RWPE2 (cell line): Measurements from ENCODE around the gene TNFRSF14.
A peak's percentile ranks its signal among the peaks of the same experiment; 100 is the strongest.

Source experiments
- ATAC-seq: fragments of 200-7000 bp; cut with Tn5 transposase; 3 replicates; pipeline ENCODE4 v1.9.1; 2021; ENCODE audit warnings: low read depth
- DNase-seq: peaks from one replicate; pipeline ENCODE4 v3.0.0-alpha.2; 2020; ENCODE audit warnings: low spot score
- H3K27ac ChIP-seq: fragments of 450-650 bp; 2 replicates; pipeline ENCODE4 v1.5.1; 2017; ENCODE audit warnings: mild to moderate bottlenecking; ENCODE audit not compliant: poor library complexity, severe bottlenecking
- H3K27me3 ChIP-seq: fragments of 250-450 bp; sonication (Bioruptor Pico); 2 replicates; pipeline ENCODE4 v1.5.1; 2021; ENCODE audit warnings: mild to moderate bottlenecking, moderate library complexity; ENCODE audit not compliant: insufficient read depth, poor library complexity, severe bottlenecking
- H3K36me3 ChIP-seq: fragments of 250-450 bp; sonication (Bioruptor Pico); 2 replicates; pipeline ENCODE4 v1.5.1; 2020; ENCODE audit warnings: low read depth, mild to moderate bottlenecking, moderate library complexity
- H3K4me1 ChIP-seq: fragments of 250-450 bp; sonication (Bioruptor Pico); 2 replicates; pipeline ENCODE4 v1.5.1; 2021; ENCODE audit warnings: mild to moderate bottlenecking, moderate library complexity; ENCODE audit not compliant: insufficient read depth, poor library complexity, severe bottlenecking
- H3K4me3 ChIP-seq: fragments of 250-450 bp; sonication (Bioruptor Pico); 2 replicates; pipeline ENCODE4 v1.5.1; 2021; ENCODE audit warnings: mild to moderate bottlenecking, moderate library complexity; ENCODE audit not compliant: severe bottlenecking
- H3K9me3 ChIP-seq: fragments of 250-450 bp; sonication (Bioruptor Pico); 2 replicates; pipeline ENCODE4 v1.5.1; 2021; ENCODE audit warnings: mild to moderate bottlenecking, moderate library complexity; ENCODE audit not compliant: severe bottlenecking
- TF ChIP-seq, protein P1 (sequence below): fragments of 450-650 bp; IDR thresholded peaks from one replicate; pipeline ENCODE4 v1.5.1; 2017; ENCODE audit warnings: mild to moderate bottlenecking, moderate library complexity; ENCODE audit not compliant: poor library complexity, severe bottlenecking

Gene TNFRSF14

DNA sequence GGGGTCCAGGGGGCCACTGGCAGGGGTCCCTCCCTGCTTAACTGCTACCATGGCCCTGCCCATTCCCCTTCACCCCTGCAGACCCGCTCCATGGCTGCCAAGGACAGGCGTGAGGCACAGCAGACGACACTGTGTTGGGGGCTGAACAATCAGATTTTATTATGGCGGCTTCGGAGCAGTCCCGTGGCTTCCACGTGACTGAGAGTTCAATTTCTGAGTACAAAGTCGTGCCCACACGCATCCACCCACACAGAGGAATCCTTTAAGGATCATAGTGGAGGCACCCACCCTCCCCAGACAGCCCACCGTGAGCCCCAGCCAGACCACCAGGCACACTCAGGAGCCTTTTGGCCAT is 27.6 kb upstream of the TNFRSF14 start:
- Histone ChIP-seq H3K4me1 (peaks cover 34% of the 10 kb centered on the region), H3K9me3 (no peaks in the 10 kb centered on the region), H3K27ac (no peak overlapping the region), H3K36me3 (no peaks in the 10 kb centered on the region; the same call in 1 of the 2 replicates), H3K4me3 (no peak overlapping the region), H3K27me3 (no peaks in the 10 kb centered on the region)
- TF ChIP-seq, protein P1, sequence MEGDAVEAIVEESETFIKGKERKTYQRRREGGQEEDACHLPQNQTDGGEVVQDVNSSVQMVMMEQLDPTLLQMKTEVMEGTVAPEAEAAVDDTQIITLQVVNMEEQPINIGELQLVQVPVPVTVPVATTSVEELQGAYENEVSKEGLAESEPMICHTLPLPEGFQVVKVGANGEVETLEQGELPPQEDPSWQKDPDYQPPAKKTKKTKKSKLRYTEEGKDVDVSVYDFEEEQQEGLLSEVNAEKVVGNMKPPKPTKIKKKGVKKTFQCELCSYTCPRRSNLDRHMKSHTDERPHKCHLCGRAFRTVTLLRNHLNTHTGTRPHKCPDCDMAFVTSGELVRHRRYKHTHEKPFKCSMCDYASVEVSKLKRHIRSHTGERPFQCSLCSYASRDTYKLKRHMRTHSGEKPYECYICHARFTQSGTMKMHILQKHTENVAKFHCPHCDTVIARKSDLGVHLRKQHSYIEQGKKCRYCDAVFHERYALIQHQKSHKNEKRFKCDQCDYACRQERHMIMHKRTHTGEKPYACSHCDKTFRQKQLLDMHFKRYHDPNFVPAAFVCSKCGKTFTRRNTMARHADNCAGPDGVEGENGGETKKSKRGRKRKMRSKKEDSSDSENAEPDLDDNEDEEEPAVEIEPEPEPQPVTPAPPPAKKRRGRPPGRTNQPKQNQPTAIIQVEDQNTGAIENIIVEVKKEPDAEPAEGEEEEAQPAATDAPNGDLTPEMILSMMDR, result no peak
- no peak for ATAC-seq
- no peak for DNase-seq

DNA sequence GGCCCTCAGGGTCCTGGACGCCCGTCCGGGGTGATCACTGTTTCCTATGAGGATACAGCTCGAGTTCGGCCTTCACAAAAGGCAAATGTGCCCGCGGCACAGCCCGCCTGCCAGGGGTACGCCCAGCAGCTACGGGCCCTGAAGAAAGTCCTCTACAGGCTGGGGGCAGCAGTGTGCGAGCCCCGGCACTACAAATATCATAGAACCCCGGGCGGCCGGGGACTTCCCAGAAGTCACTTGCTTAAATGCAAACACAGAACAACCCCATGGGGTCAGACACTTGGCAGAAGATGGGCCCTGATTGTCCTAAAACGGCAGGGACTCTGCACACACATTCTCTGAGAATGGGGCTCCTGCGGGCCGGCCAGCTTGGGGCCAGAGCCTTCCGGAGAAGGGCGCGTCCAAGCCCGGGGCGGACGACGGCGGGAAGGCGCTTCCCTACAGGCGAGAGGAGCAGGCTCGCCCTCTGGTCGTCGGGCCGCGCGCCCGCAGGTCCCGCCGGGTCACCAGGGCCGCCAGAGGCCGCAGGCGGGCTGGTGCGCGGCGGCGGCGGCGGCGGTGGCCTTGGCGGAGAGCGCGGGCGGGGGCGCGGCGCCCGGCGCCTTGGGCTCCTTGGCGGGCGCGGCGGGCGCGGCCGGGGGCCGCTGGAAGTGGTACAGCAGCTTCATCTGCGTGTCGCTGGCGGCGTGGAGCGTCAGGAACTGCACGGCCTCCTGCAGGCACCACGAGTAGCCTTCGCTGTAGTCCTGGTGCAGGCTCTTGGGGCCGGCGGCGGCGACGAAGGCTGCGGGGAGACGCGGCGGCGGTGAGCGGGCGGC is 27.0 kb upstream of the TNFRSF14 start:
- TF ChIP-seq, protein P1, result no peak
- H3K27ac ChIP-seq, result no peak overlapping the region
- no peak overlapping the region for H3K4me3 ChIP-seq
- ATAC-seq (no peak), DNase-seq (no peak)
- H3K36me3 ChIP-seq, result no peaks in the 10 kb centered on the region; the same call in 1 of the 2 replicates
- no peaks in the 10 kb centered on the region for H3K27me3 ChIP-seq
- H3K9me3 ChIP-seq, result no peaks in the 10 kb centered on the region
- peaks cover 34% of the 10 kb centered on the region for H3K4me1 ChIP-seq

DNA sequence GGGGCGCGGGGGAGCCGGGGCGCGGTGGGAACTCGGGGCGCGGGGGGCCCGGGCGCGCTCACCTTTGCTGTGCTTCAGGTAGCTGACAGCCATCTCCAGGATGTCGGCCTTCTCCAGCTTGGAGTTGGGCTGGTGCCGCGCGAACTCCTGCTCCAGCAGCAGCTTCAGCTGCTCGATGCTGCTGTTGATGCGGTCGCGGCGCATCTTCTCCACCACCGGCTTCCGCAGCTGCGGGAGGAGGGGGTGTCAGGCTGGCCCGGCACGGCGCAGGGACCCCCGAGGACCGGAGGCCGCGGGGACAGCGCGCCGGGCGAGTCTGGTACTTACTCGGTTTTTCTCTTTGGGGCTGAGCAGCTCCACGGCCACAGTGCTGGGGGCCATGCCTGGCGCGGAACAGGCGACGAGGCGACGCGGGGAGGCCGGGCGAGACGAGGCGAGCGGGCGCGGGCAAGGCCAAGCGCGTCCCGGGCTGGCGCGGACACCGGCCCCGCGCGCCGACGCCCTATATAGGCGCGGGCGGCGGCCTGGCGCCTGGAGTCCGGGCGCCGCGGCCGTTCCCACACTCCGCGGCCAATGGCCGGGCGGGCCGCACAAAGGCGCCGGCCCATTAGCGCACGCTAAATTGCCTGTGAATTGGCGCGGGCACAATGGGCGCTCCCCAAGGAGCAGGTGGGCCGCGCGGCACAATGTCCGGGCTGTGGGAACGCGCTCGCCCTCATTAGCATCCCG is 26.2 kb upstream of the TNFRSF14 start, which contains the start of gene HES5:
Gene HES5, minus strand, starts transcription at position 480 of the 729 bp plus-strand sequence. Its CDS starts 99 bp downstream, at position 381.
- H3K4me1 ChIP-seq, result peaks cover 37% of the 10 kb centered on the region
- no peak within 1 kb of the TSS for H3K4me3 ChIP-seq
- peak within 1 kb of the TSS; percentile 87 for H3K27ac ChIP-seq
- H3K27me3 ChIP-seq, result no peaks in the 10 kb centered on the region
- ATAC-seq, result no peak
- H3K36me3 ChIP-seq, result no peaks in the 10 kb centered on the region; the same call in 1 of the 2 replicates
- no peak for DNase-seq
- H3K9me3 ChIP-seq, result no peaks in the 10 kb centered on the region
- TF ChIP-seq, protein P1, result no peak

DNA sequence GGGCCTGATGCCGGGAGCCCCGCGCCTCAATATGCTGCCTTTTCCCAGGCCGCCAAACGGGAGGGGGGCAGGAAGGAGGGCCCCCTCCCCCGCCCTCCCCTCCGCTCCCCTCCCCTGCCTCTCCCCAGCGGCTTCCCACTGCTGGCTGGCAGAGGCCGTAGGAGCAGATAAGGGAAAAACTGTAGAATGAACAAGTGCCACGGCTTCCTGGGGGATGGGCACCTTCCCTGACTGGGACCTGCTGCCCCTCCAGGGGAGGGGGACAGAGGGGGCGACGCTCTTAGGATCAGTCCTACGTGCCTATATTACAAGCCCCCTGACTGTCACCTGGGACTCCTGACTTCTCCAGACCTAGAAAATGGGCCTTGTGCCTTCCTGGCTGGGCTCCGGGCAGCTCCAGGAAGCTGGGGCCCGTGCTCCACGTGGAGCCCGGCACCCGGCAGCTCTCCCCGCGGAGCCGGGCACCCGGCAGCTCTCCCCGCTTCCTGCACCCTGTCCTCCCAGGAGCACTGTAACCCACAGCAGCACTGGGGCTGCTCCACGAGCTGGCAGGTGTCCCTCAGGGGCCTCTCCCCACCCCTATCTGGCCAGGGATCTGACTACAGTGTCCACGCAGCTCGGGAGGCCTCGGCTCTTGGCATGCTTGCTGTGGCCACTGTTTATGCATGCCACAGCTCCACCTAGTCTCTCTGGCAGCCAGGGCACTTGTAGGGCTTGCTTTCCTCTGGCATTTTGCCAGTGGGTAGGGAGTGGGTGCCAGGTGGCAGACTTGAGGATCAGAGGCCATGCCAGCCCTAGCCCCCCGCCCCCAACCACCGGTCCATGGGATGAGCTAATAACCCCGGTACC is 25.4 kb upstream of the TNFRSF14 start:
- H3K4me1 ChIP-seq, result peaks cover 40% of the 10 kb centered on the region
- DNase-seq, result no peak
- TF ChIP-seq, protein P1, result peak; percentile 19
- H3K9me3 ChIP-seq, result no peaks in the 10 kb centered on the region
- no peak overlapping the region for H3K4me3 ChIP-seq
- peak overlapping the region; percentile 87 for H3K27ac ChIP-seq
- H3K36me3 ChIP-seq, result no peaks in the 10 kb centered on the region
- no peak for ATAC-seq
- no peaks in the 10 kb centered on the region for H3K27me3 ChIP-seq
